Measurements from ENCODE around the gene CCDC30. TPM values are rescaled to one million over a fixed set of nuclear protein-coding genes. Genes with fewer than 3 reads are reported as not detected.
"Not testable (repeated sequence)": the region's sequence is repeated elsewhere in the genome, so short reads cannot be mapped to it uniquely, and the experiment has no call there.

Gene CCDC30
- total and polyA plus RNA-seq, 7 experiments from 2014 or later: 0.26 to 5.3 (median 4.0) TPM

DNA sequence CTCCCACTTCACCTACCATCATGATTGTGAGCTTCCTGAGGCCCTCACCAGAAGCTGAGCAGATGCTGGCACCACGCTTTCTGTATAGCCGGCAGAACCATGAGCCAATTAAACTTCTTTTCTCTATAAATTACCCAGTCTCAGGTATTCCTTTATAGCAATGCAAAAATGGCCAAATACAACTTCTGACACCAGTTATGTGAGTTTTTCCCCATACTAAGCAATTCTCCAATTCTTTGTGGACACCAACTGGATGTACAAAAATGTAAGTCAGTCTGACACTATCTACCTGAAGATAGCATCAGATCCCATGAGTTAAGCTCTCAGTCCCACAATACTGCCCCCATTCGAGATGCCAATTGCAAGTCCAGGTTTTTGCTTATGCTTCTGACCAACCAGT, 129.7 kb downstream of the CCDC30 start:
- no peak overlapping the region for H3K4me3 Mint-ChIP-seq
- H3K36me3 Mint-ChIP-seq: peaks cover 3 to 44% (median 26%) of the 10 kb centered on the region in 5 donors
- no peak overlapping the region for H3K27ac ChIP-seq (ENCODE audit: low read depth, low read length)
- H3K9me3 ChIP-seq (ENCODE audit: control insufficient read depth in 2 of 3, low read length in 3 of 3): no peaks in the 10 kb centered on the region
- ATAC-seq (no peak), DNase-seq (no peak)
- ChIA-PET POLR2A (interaction anchor here (0.7 kb wide), 1 partner anchor 123 kb away, joined by 3 read pairs; no protein-coding TSS in a partner anchor), CTCF (interaction anchor here (1.0 kb wide), 1 partner anchor 15 kb away, joined by 3 read pairs; no protein-coding TSS in a partner anchor)
- intact Hi-C loops (cut with micrococcal nuclease): no loop called here
- H3K9me3 Mint-ChIP-seq: peaks cover 0 to 15% (median 6%) of the 10 kb centered on the region in 11 donors
- no peak overlapping the region for H3K4me3 ChIP-seq (ENCODE audit: low read length)
- H3K36me3 ChIP-seq (ENCODE audit: control insufficient read depth in 2 of 3, insufficient read depth in 3 of 3, low read length in 3 of 3): no peaks in the 10 kb centered on the region
- peaks cover 0 to 4% (median 0%) of the 10 kb centered on the region in 5 donors for H3K27me3 Mint-ChIP-seq
- no peaks in the 10 kb centered on the region for H3K4me1 Mint-ChIP-seq
- H3K27ac Mint-ChIP-seq: no peak overlapping the region
- H3K27me3 ChIP-seq (ENCODE audit: control insufficient read depth in 2 of 2, insufficient read depth in 2 of 2, low read length in 2 of 2): no peaks in the 10 kb centered on the region
- no peaks in the 10 kb centered on the region for H3K4me1 ChIP-seq (ENCODE audit: control insufficient read depth in 2 of 2, insufficient read depth in 2 of 2, low read length in 2 of 2)

GRCh38 chr1:42593486-42594100, 130.5 kb downstream of the CCDC30 start:
- Histone ChIP-seq H3K36me3 (ENCODE audit: control insufficient read depth in 2 of 3, insufficient read depth in 3 of 3, low read length in 3 of 3) (no peaks in the 10 kb centered on the region), H3K4me3 (ENCODE audit: low read length) (no peak overlapping the region), H3K4me1 (ENCODE audit: control insufficient read depth in 2 of 2, insufficient read depth in 2 of 2, low read length in 2 of 2) (no peaks in the 10 kb centered on the region), H3K27ac (ENCODE audit: low read depth, low read length) (no peak overlapping the region), H3K9me3 (ENCODE audit: control insufficient read depth in 2 of 3, low read length in 3 of 3) (no peaks in the 10 kb centered on the region), H3K27me3 (ENCODE audit: control insufficient read depth in 2 of 2, insufficient read depth in 2 of 2, low read length in 2 of 2) (no peaks in the 10 kb centered on the region)
- ATAC-seq (no peak), DNase-seq (no peak)
- H3K9me3 Mint-ChIP-seq: peaks cover 0 to 7% (median under 1%) of the 10 kb centered on the region in 11 donors
- intact Hi-C loops (cut with micrococcal nuclease): no loop called here
- no peak overlapping the region for H3K27ac Mint-ChIP-seq
- peaks cover 0 to 4% (median 0%) of the 10 kb centered on the region in 5 donors for H3K27me3 Mint-ChIP-seq
- H3K4me1 Mint-ChIP-seq: no peaks in the 10 kb centered on the region
- H3K4me3 Mint-ChIP-seq: no peak overlapping the region
- H3K36me3 Mint-ChIP-seq: peaks cover 0 to 36% (median 18%) of the 10 kb centered on the region in 5 donors
- ChIA-PET CTCF (no interaction called here), POLR2A (interaction anchor here (0.7 kb wide), 1 partner anchor 50 kb away, joined by 3 read pairs; no protein-coding TSS in a partner anchor)

- peaks cover 0 to 2% (median 0%) of the 10 kb centered on the region in 7 donors for H3K4me1 Mint-ChIP-seq
- no peak overlapping the region for H3K27ac ChIP-seq (ENCODE audit: low read depth, low read length)
- ATAC-seq (no peak), DNase-seq (no peak)
- H3K27ac Mint-ChIP-seq: no peak overlapping the region
- ChIA-PET CTCF (interaction anchor here (0.7 kb wide), 1 partner anchor 475 kb away, joined by 3 read pairs; no protein-coding TSS in a partner anchor), POLR2A (no interaction called here)
- intact Hi-C loops (cut with micrococcal nuclease): no loop called here
- no peaks in the 10 kb centered on the region for H3K36me3 ChIP-seq (ENCODE audit: control insufficient read depth in 2 of 3, insufficient read depth in 3 of 3, low read length in 3 of 3)
- no peaks in the 10 kb centered on the region for H3K27me3 ChIP-seq (ENCODE audit: control insufficient read depth in 2 of 2, insufficient read depth in 2 of 2, low read length in 2 of 2)
- H3K4me3 ChIP-seq (ENCODE audit: low read length): no peak overlapping the region
- H3K4me3 Mint-ChIP-seq: no peak overlapping the region
- H3K9me3 Mint-ChIP-seq: peaks cover 3 to 28% (median 10%) of the 10 kb centered on the region in 11 donors
- H3K9me3 ChIP-seq (ENCODE audit: control insufficient read depth in 2 of 3, low read length in 3 of 3): no peaks in the 10 kb centered on the region
- peaks cover 0 to 25% (median 0%) of the 10 kb centered on the region in 5 donors for H3K27me3 Mint-ChIP-seq
- H3K36me3 Mint-ChIP-seq: peaks cover 0 to 15% (median 4%) of the 10 kb centered on the region in 5 donors
- no peaks in the 10 kb centered on the region for H3K4me1 ChIP-seq (ENCODE audit: control insufficient read depth in 2 of 2, insufficient read depth in 2 of 2, low read length in 2 of 2)
These were observed 138.4 kb downstream of the CCDC30 start for GRCh38 chr1:42601472-42601871.

DNA sequence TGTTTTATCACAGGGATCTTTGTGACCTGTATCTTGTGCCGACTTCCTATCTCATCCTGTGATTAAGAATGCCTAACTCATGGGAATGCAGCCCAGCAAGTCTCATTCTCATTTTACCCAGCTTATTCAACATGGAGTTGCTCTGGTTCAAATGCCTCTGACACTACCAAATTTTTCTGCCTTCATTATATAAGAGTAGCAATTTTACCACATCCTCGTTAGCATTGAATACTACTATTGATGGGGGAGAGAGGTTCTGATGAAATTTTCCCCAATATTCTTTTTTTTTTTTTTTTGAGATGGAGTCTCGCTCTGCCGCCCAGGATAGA, 150.7 kb downstream of the CCDC30 start:
- H3K27ac ChIP-seq (ENCODE audit: low read depth, low read length): no peak overlapping the region
- no peaks in the 10 kb centered on the region for H3K27me3 ChIP-seq (ENCODE audit: control insufficient read depth in 2 of 2, insufficient read depth in 2 of 2, low read length in 2 of 2)
- H3K4me3 Mint-ChIP-seq: no peak overlapping the region
- H3K4me1 ChIP-seq (ENCODE audit: control insufficient read depth in 2 of 2, insufficient read depth in 2 of 2, low read length in 2 of 2): no peaks in the 10 kb centered on the region
- DNase-seq: no peak
- H3K9me3 ChIP-seq (ENCODE audit: control insufficient read depth in 2 of 3, low read length in 3 of 3): no peaks in the 10 kb centered on the region
- no peak overlapping the region for H3K27ac Mint-ChIP-seq
- H3K4me3 ChIP-seq (ENCODE audit: low read length): no peak overlapping the region
- peaks cover 0 to 3% (median 0%) of the 10 kb centered on the region in 11 donors for H3K9me3 Mint-ChIP-seq
- H3K36me3 Mint-ChIP-seq: peaks cover 0 to 12% (median 5%) of the 10 kb centered on the region in 5 donors
- intact Hi-C loops (cut with micrococcal nuclease): no loop called here
- no peaks in the 10 kb centered on the region for H3K27me3 Mint-ChIP-seq
- no peaks in the 10 kb centered on the region for H3K36me3 ChIP-seq (ENCODE audit: control insufficient read depth in 2 of 3, insufficient read depth in 3 of 3, low read length in 3 of 3)
- ATAC-seq: no peak
- no peaks in the 10 kb centered on the region for H3K4me1 Mint-ChIP-seq
- CTCF ChIA-PET: no interaction called here
- POLR2A ChIA-PET: no interaction called here

DNA sequence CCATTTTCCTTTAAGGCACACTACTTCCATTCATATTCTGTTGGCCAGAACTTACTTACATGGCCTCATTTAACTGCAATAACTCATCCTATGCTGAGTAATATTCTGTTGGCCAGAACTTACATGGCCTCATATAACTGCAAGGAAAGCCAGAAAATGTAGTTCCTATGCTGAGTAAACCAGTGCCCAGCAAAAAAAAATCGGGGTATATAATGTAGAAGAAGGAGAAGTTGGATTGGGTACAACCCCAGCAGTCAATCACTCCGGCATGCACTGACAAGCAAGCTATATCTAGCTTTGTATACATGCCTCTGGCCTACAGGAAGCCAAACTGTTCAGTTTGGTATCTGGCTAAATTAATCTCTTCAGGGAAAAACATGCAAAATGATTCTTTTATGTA, 155.8 kb downstream of the CCDC30 start:
- DNase-seq (no peak), ATAC-seq (no peak)
- no peak overlapping the region for H3K27ac Mint-ChIP-seq
- intact Hi-C loops (cut with micrococcal nuclease): no loop called here
- H3K4me3 Mint-ChIP-seq: no peak overlapping the region
- peaks cover 0 to 3% (median 0%) of the 10 kb centered on the region in 11 donors for H3K9me3 Mint-ChIP-seq
- H3K36me3 Mint-ChIP-seq: peaks cover 0 to 5% (median 5%) of the 10 kb centered on the region in 5 donors
- POLR2A ChIA-PET: no interaction called here
- no peaks in the 10 kb centered on the region for H3K27me3 ChIP-seq (ENCODE audit: control insufficient read depth in 2 of 2, insufficient read depth in 2 of 2, low read length in 2 of 2)
- H3K36me3 ChIP-seq (ENCODE audit: control insufficient read depth in 2 of 3, insufficient read depth in 3 of 3, low read length in 3 of 3): no peaks in the 10 kb centered on the region
- H3K27me3 Mint-ChIP-seq: peaks cover 0 to 13% (median 0%) of the 10 kb centered on the region in 5 donors
- no peaks in the 10 kb centered on the region for H3K4me1 Mint-ChIP-seq
- H3K4me1 ChIP-seq (ENCODE audit: control insufficient read depth in 2 of 2, insufficient read depth in 2 of 2, low read length in 2 of 2): no peaks in the 10 kb centered on the region
- no peak overlapping the region for H3K27ac ChIP-seq (ENCODE audit: low read depth, low read length)
- CTCF ChIA-PET: no interaction called here
- H3K9me3 ChIP-seq (ENCODE audit: control insufficient read depth in 2 of 3, low read length in 3 of 3): no peaks in the 10 kb centered on the region
- H3K4me3 ChIP-seq (ENCODE audit: low read length): no peak overlapping the region

GRCh38 chr1:42620307-42620706, 157.2 kb downstream of the CCDC30 start:
- CTCF ChIA-PET: no interaction called here
- H3K4me1 Mint-ChIP-seq: no peaks in the 10 kb centered on the region
- Histone ChIP-seq H3K36me3 (ENCODE audit: control insufficient read depth in 2 of 3, insufficient read depth in 3 of 3, low read length in 3 of 3) (no peaks in the 10 kb centered on the region), H3K4me1 (ENCODE audit: control insufficient read depth in 2 of 2, insufficient read depth in 2 of 2, low read length in 2 of 2) (no peaks in the 10 kb centered on the region), H3K27me3 (ENCODE audit: control insufficient read depth in 2 of 2, insufficient read depth in 2 of 2, low read length in 2 of 2) (no peaks in the 10 kb centered on the region), H3K9me3 (ENCODE audit: control insufficient read depth in 2 of 3, low read length in 3 of 3) (no peaks in the 10 kb centered on the region), H3K4me3 (ENCODE audit: low read length) (no peak overlapping the region), H3K27ac (ENCODE audit: low read depth, low read length) (no peak overlapping the region)
- H3K27ac Mint-ChIP-seq: peak overlapping the region in 1 of 9 donors; percentile 27
- H3K4me3 Mint-ChIP-seq: no peak overlapping the region
- no peaks in the 10 kb centered on the region for H3K9me3 Mint-ChIP-seq
- H3K27me3 Mint-ChIP-seq: peaks cover 0 to 25% (median 0%) of the 10 kb centered on the region in 5 donors
- H3K36me3 Mint-ChIP-seq: peaks cover 0 to 4% (median 0%) of the 10 kb centered on the region in 5 donors
- no peak for DNase-seq
- POLR2A ChIA-PET: no interaction called here
- no peak for ATAC-seq
- intact Hi-C loops (cut with micrococcal nuclease): no loop called here

GRCh38 chr1:42621180-42621579, 158.1 kb downstream of the CCDC30 start:
- H3K4me1 ChIP-seq (ENCODE audit: control insufficient read depth in 2 of 2, insufficient read depth in 2 of 2, low read length in 2 of 2); H3K27ac Mint-ChIP-seq; CTCF ChIA-PET; H3K9me3 Mint-ChIP-seq; H3K27me3 ChIP-seq (ENCODE audit: control insufficient read depth in 2 of 2, insufficient read depth in 2 of 2, low read length in 2 of 2); H3K4me1 Mint-ChIP-seq; DNase-seq; intact Hi-C loops (cut with micrococcal nuclease); H3K4me3 Mint-ChIP-seq; H3K36me3 Mint-ChIP-seq; H3K36me3 ChIP-seq (ENCODE audit: control insufficient read depth in 2 of 3, insufficient read depth in 3 of 3, low read length in 3 of 3); H3K27ac ChIP-seq (ENCODE audit: low read depth, low read length); H3K9me3 ChIP-seq (ENCODE audit: control insufficient read depth in 2 of 3, low read length in 3 of 3); ATAC-seq; H3K4me3 ChIP-seq (ENCODE audit: low read length): not testable (repeated sequence)
- POLR2A ChIA-PET: interaction anchor here (0.6 kb wide), 1 partner anchor 42 kb away, joined by 3 read pairs; no protein-coding TSS in a partner anchor
- H3K27me3 Mint-ChIP-seq: peaks cover 0 to 27% (median 0%) of the 10 kb centered on the region in 5 donors

Data from naive thymus-derived CD4-positive, alpha-beta T cell (primary cell).